ENCODE results near the gene GLIS2. TPM values are rescaled to one million over a fixed set of nuclear protein-coding genes. Genes with fewer than 3 reads are reported as not detected.

GLIS2 gene
- total and polyA plus RNA-seq, 5 donors from 2014 or later = 0.03 TPM; not detected in 4

DNA sequence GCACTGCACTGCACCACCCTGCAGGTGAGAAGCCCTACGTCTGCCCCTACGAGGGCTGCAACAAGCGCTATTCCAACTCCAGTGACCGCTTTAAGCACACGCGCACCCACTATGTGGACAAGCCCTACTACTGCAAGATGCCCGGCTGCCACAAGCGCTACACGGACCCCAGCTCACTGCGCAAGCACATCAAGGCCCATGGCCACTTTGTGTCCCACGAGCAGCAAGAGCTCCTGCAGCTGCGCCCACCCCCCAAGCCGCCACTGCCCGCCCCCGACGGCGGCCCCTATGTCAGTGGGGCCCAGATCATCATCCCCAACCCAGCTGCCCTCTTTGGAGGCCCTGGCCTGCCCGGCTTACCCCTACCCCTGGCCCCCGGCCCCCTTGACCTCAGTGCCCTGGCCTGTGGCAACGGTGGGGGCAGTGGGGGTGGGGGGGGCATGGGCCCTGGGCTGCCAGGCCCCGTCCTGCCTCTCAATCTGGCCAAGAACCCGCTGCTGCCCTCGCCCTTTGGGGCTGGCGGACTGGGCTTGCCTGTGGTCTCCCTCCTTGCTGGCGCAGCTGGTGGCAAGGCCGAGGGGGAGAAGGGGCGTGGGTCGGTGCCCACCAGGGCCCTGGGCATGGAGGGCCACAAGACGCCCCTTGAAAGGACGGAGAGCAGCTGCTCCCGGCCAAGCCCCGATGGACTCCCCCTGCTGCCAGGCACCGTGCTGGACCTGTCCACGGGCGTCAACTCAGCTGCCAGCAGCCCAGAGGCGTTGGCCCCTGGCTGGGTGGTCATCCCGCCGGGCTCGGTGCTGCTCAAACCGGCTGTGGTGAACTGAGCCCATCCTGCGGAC is 21.1 kb downstream of the GLIS2 start:
- H3K4me1 Mint-ChIP-seq = no peaks in the 10 kb centered on the region
- no peak overlapping the region for H3K4me3 Mint-ChIP-seq
- Histone ChIP-seq H3K4me1 (ENCODE audit: control insufficient read depth, insufficient read depth, low read length, poor library complexity, severe bottlenecking) (no peaks in the 10 kb centered on the region), H3K27ac (ENCODE audit: insufficient read depth, low read length, poor library complexity, severe bottlenecking) (no peak overlapping the region), H3K27me3 (ENCODE audit: control insufficient read depth, insufficient read depth, low read length) (no peaks in the 10 kb centered on the region), H3K36me3 (ENCODE audit: control insufficient read depth, insufficient read depth, low read length) (peaks cover 14% of the 10 kb centered on the region), H3K4me3 (ENCODE audit: low read depth, low read length) (no peak overlapping the region), H3K9me3 (ENCODE audit: control insufficient read depth in 2 of 2, low read length in 2 of 2) (no peaks in the 10 kb centered on the region)
- no peak for DNase-seq
- no peak for ATAC-seq (ENCODE audit: low read depth in 2 of 2)
- no peaks in the 10 kb centered on the region for H3K9me3 Mint-ChIP-seq
- no peak overlapping the region for H3K27ac Mint-ChIP-seq
- H3K36me3 Mint-ChIP-seq = no peaks in the 10 kb centered on the region
- H3K27me3 Mint-ChIP-seq = no peaks in the 10 kb centered on the region

DNA sequence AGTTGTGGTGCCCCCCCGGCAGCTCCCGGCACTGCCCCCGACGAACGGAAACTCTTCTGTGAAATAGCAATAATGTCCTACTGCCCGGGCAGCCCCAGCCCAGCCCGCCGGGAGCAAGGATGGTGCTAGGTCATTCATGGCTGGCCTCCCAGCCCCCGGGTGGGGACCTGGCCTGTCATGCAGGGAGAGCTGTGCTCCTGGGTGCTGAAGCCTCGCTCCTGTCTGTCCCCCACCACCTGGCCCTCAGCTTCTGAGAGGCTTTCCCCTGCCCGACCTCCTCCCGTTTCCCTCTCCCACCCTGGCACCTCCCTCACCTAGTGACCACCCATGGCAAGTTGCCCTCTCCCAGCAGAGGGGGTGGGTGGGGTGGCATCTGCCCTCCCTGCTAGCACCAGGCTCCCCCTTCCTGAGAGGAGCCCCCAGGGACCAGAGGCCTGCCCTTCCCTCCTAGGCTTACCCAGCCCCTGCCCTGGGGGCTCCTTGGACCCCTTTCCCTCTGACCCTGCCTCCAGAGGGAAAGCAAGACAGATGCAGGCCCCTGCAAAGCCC is 21.7 kb downstream of the GLIS2 start:
- no peaks in the 10 kb centered on the region for H3K9me3 ChIP-seq (ENCODE audit: control insufficient read depth in 2 of 2, low read length in 2 of 2)
- no peak overlapping the region for H3K27ac ChIP-seq (ENCODE audit: insufficient read depth, low read length, poor library complexity, severe bottlenecking)
- Mint-ChIP-seq H3K9me3 (no peaks in the 10 kb centered on the region), H3K4me1 (no peaks in the 10 kb centered on the region), H3K4me3 (no peak overlapping the region), H3K27ac (no peak overlapping the region), H3K36me3 (no peaks in the 10 kb centered on the region), H3K27me3 (no peaks in the 10 kb centered on the region)
- ATAC-seq (ENCODE audit: low read depth in 2 of 2) (no peak), DNase-seq (no peak)
- H3K4me1 ChIP-seq (ENCODE audit: control insufficient read depth, insufficient read depth, low read length, poor library complexity, severe bottlenecking) = no peaks in the 10 kb centered on the region
- H3K36me3 ChIP-seq (ENCODE audit: control insufficient read depth, insufficient read depth, low read length) = peaks cover 14% of the 10 kb centered on the region
- H3K4me3 ChIP-seq (ENCODE audit: low read depth, low read length) = no peak overlapping the region
- H3K27me3 ChIP-seq (ENCODE audit: control insufficient read depth, insufficient read depth, low read length) = no peaks in the 10 kb centered on the region

DNA sequence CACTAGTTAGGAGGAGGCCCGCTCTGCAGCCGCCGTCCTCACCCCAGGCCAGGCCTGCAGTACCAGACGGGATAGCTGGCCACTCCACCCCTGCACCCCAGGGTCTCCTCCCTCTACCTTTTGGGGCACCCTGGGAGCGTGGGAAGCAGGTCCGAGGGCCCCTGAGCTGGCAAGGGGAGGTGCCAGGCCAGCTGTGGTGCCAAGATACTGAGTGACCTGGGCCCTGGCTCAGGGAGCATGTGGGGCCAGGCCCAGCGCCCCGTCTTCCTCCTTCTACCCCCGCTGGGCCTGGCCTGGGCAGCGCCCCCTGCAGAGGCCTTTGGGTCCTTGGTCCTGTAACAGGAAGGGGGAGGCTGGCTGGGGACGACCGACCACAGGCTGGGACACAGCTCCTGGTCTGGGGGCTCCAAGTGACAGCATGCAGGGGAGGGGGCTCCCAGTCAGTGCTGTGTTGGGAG is 22.3 kb downstream of the GLIS2 start:
- Mint-ChIP-seq H3K4me3 (no peak overlapping the region), H3K36me3 (no peaks in the 10 kb centered on the region), H3K4me1 (no peaks in the 10 kb centered on the region), H3K27me3 (no peaks in the 10 kb centered on the region), H3K27ac (no peak overlapping the region), H3K9me3 (no peaks in the 10 kb centered on the region)
- no peaks in the 10 kb centered on the region for H3K4me1 ChIP-seq (ENCODE audit: control insufficient read depth, insufficient read depth, low read length, poor library complexity, severe bottlenecking)
- H3K9me3 ChIP-seq (ENCODE audit: control insufficient read depth in 2 of 2, low read length in 2 of 2) = no peaks in the 10 kb centered on the region
- no peak overlapping the region for H3K4me3 ChIP-seq (ENCODE audit: low read depth, low read length)
- no peak for DNase-seq
- ATAC-seq (ENCODE audit: low read depth in 2 of 2) = no peak
- H3K27me3 ChIP-seq (ENCODE audit: control insufficient read depth, insufficient read depth, low read length) = no peaks in the 10 kb centered on the region
- H3K36me3 ChIP-seq (ENCODE audit: control insufficient read depth, insufficient read depth, low read length) = peaks cover 14% of the 10 kb centered on the region
- H3K27ac ChIP-seq (ENCODE audit: insufficient read depth, low read length, poor library complexity, severe bottlenecking) = no peak overlapping the region

DNA sequence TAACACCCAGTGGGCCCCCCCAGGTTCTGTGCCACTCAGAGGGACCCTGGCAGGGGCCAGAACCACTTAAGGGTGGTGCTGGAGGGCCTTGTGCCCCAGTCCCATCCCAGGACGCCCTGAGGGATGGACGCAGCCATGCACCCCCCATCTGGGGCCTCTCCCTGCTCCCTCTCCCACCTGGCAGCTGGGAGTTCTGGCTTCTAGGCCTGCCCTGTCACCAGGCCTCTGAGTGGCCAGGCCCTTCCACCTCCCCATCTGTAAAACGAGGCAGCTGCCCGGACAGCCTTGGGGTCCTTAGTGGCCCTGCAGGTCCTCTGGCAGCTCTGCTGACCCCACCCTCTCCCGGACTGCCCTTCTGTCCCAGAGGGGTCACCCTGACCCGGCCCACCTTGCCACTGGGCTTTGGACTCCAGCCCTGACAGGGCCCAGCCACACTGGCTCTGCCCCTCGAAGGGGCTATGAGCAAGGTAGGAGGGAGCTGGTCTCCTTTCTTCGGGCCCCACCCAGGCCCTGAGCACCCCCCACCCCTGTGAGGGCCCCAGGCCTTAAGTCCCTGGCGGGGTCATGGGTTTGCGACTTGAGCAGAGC is 22.9 kb downstream of the GLIS2 start:
- H3K4me3 ChIP-seq (ENCODE audit: low read depth, low read length) = no peak overlapping the region
- H3K36me3 ChIP-seq (ENCODE audit: control insufficient read depth, insufficient read depth, low read length) = peaks cover 14% of the 10 kb centered on the region
- Mint-ChIP-seq H3K4me3 (no peak overlapping the region), H3K36me3 (no peaks in the 10 kb centered on the region), H3K4me1 (peaks cover 0 to 4% (median 0%) of the 10 kb centered on the region in 4 donors), H3K27ac (no peak overlapping the region), H3K9me3 (no peaks in the 10 kb centered on the region), H3K27me3 (no peaks in the 10 kb centered on the region)
- H3K4me1 ChIP-seq (ENCODE audit: control insufficient read depth, insufficient read depth, low read length, poor library complexity, severe bottlenecking) = no peaks in the 10 kb centered on the region
- no peak overlapping the region for H3K27ac ChIP-seq (ENCODE audit: insufficient read depth, low read length, poor library complexity, severe bottlenecking)
- DNase-seq = no peak
- no peaks in the 10 kb centered on the region for H3K27me3 ChIP-seq (ENCODE audit: control insufficient read depth, insufficient read depth, low read length)
- no peak for ATAC-seq (ENCODE audit: low read depth in 2 of 2)
- H3K9me3 ChIP-seq (ENCODE audit: control insufficient read depth in 2 of 2, low read length in 2 of 2) = no peaks in the 10 kb centered on the region

DNA sequence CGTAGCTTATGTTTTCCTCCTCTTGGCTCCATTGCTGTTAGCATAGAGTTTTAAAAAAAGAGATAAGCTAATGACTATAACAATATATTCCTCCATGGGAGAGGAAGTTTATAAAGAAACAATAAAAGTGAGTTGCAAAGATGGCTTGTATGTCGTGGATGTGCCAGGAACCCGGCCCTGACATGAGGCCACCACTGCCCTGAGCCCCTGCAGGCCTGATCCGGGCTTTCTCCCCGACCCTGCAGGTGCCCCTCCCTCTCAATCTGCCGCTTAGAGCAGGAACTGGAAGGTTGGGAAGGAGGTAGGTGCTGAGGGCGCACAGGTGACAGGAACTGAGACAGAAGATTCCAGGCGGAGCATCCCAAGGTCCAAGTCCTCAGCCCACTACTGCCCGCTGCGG is 23.6 kb downstream of the GLIS2 start:
- Histone ChIP-seq H3K4me3 (ENCODE audit: low read depth, low read length) (no peak overlapping the region), H3K27me3 (ENCODE audit: control insufficient read depth, insufficient read depth, low read length) (no peaks in the 10 kb centered on the region), H3K27ac (ENCODE audit: insufficient read depth, low read length, poor library complexity, severe bottlenecking) (no peak overlapping the region), H3K4me1 (ENCODE audit: control insufficient read depth, insufficient read depth, low read length, poor library complexity, severe bottlenecking) (no peaks in the 10 kb centered on the region), H3K9me3 (ENCODE audit: control insufficient read depth in 2 of 2, low read length in 2 of 2) (no peaks in the 10 kb centered on the region), H3K36me3 (ENCODE audit: control insufficient read depth, insufficient read depth, low read length) (peaks cover 14% of the 10 kb centered on the region)
- H3K9me3 Mint-ChIP-seq = no peaks in the 10 kb centered on the region
- no peaks in the 10 kb centered on the region for H3K27me3 Mint-ChIP-seq
- H3K4me3 Mint-ChIP-seq = no peak overlapping the region
- peaks cover 0 to 6% (median 0%) of the 10 kb centered on the region in 4 donors for H3K4me1 Mint-ChIP-seq
- H3K27ac Mint-ChIP-seq = no peak overlapping the region
- ATAC-seq (ENCODE audit: low read depth in 2 of 2) (no peak), DNase-seq (no peak)
- H3K36me3 Mint-ChIP-seq = no peaks in the 10 kb centered on the region

DNA sequence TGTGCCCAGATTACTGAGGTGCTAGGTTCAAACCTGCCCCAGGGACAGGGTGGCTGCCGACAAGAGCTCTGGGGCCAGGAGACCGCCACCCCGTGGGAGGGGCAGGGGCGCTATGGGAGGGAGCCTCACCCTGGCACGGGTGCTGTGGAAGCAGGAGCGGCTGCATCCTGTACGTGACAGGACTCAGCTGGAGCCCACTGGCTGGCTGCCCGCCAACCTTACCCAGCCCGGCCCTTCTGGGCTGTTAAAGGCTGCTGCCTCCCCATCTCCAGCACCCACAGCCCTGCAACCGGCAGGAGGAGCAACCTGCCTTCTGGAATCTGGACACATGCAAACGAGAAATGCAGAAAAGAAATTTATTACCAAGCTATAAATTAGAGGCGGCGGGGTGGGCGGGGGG is 24.0 kb downstream of the GLIS2 start:
- Histone ChIP-seq H3K27me3 (ENCODE audit: control insufficient read depth, insufficient read depth, low read length) (no peaks in the 10 kb centered on the region), H3K4me1 (ENCODE audit: control insufficient read depth, insufficient read depth, low read length, poor library complexity, severe bottlenecking) (no peaks in the 10 kb centered on the region), H3K9me3 (ENCODE audit: control insufficient read depth in 2 of 2, low read length in 2 of 2) (no peaks in the 10 kb centered on the region), H3K4me3 (ENCODE audit: low read depth, low read length) (no peak overlapping the region), H3K36me3 (ENCODE audit: control insufficient read depth, insufficient read depth, low read length) (peaks cover 14% of the 10 kb centered on the region), H3K27ac (ENCODE audit: insufficient read depth, low read length, poor library complexity, severe bottlenecking) (no peak overlapping the region)
- no peak overlapping the region for H3K27ac Mint-ChIP-seq
- no peaks in the 10 kb centered on the region for H3K36me3 Mint-ChIP-seq
- H3K4me1 Mint-ChIP-seq = peaks cover 0 to 8% (median 2%) of the 10 kb centered on the region in 4 donors
- DNase-seq (no peak), ATAC-seq (ENCODE audit: low read depth in 2 of 2) (no peak)
- no peak overlapping the region for H3K4me3 Mint-ChIP-seq
- no peaks in the 10 kb centered on the region for H3K27me3 Mint-ChIP-seq
- no peaks in the 10 kb centered on the region for H3K9me3 Mint-ChIP-seq

DNA sequence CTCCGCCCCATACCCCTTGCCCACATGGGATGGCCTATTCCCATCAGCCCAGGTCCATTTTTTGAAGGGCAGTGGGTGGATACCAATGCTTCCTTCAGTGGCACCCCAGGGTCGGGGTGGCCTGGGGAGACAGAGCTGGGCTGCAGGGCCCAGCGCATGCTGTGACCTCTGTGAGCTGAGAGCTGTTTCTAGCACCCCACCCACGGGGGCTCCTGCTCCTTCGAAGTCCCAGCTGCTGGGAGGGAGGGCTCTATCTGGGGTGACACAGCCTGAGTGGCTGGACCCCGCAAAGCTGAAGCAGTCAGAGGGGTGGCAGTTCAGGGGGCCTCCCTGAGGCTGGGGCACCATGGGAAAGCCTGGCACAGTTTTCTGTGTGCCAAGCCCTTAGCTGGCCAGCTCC is 24.6 kb downstream of the GLIS2 start:
- no peaks in the 10 kb centered on the region for H3K9me3 Mint-ChIP-seq
- H3K9me3 ChIP-seq (ENCODE audit: control insufficient read depth in 2 of 2, low read length in 2 of 2) = no peaks in the 10 kb centered on the region
- H3K27me3 ChIP-seq (ENCODE audit: control insufficient read depth, insufficient read depth, low read length) = no peaks in the 10 kb centered on the region
- H3K36me3 ChIP-seq (ENCODE audit: control insufficient read depth, insufficient read depth, low read length) = peaks cover 14% of the 10 kb centered on the region
- H3K4me1 Mint-ChIP-seq = peaks cover 0 to 11% (median 4%) of the 10 kb centered on the region in 4 donors
- H3K36me3 Mint-ChIP-seq = no peaks in the 10 kb centered on the region
- no peak overlapping the region for H3K27ac Mint-ChIP-seq
- no peak for DNase-seq
- no peak overlapping the region for H3K4me3 ChIP-seq (ENCODE audit: low read depth, low read length)
- ATAC-seq (ENCODE audit: low read depth in 2 of 2) = no peak
- H3K4me1 ChIP-seq (ENCODE audit: control insufficient read depth, insufficient read depth, low read length, poor library complexity, severe bottlenecking) = no peaks in the 10 kb centered on the region
- no peak overlapping the region for H3K27ac ChIP-seq (ENCODE audit: insufficient read depth, low read length, poor library complexity, severe bottlenecking)
- no peak overlapping the region for H3K4me3 Mint-ChIP-seq
- H3K27me3 Mint-ChIP-seq = no peaks in the 10 kb centered on the region
